IMR-90 (cell line): ENCODE data around the gene SLC46A3. TPM values are rescaled to one million over a fixed set of nuclear protein-coding genes. Genes with fewer than 3 reads are reported as not detected.

Source experiments
- ATAC-seq: fragments of 200-7000 bp; cut with Tn5 transposase; 2 replicates; pipeline ENCODE4 v1.9.1; 2020; ENCODE audit warnings: low read depth, mild to moderate bottlenecking, moderate library complexity
- BruUV-seq: library from RNA; stranded (reverse); fragments of 400-500 nt; replicated peaks from 2 replicates; lab custom pipeline; 2021; lab: Mats Ljungman, UMichigan
- CTCF ChIA-PET: fragments of 300-600 bp; formaldehyde crosslinking; extraction: SDS; loops from one replicate; lab custom pipeline; 2021; ENCODE audit warnings: antibody characterized with exemption; lab: Yijun Ruan, JAX
- POLR2A ChIA-PET: fragments of 300-600 bp; sonication (Branson Sonifier 250); formaldehyde crosslinking; loops from one replicate; lab custom pipeline; 2022; ENCODE audit warnings: antibody characterized with exemption; ENCODE audit not compliant: unreplicated experiment; lab: Charles Lee
- DNase-seq: peaks from one replicate; pipeline ENCODE4 v3.0.0; 2013
- H2AFZ ChIP-seq: replicated peaks from 2 replicates; pipeline ENCODE3; 2013; ENCODE audit warnings: low read length, mild to moderate bottlenecking; ENCODE audit not compliant: poor library complexity
- H2AK5ac ChIP-seq: 2 replicates; pipeline ENCODE4 v1.6.1; 2013; ENCODE audit warnings: low read depth, low read length, inconsistent platforms
- H2AK9ac ChIP-seq: replicated peaks from 2 replicates; pipeline ENCODE3; 2013; ENCODE audit warnings: mild to moderate bottlenecking, low read depth, low read length, moderate library complexity; ENCODE audit not compliant: poor library complexity
- H2BK120ac ChIP-seq: 2 replicates; pipeline ENCODE4 v1.6.1; 2013; ENCODE audit warnings: low read depth, low read length, inconsistent platforms
- H2BK15ac ChIP-seq: 3 replicates; pipeline ENCODE4 v1.6.1; 2013; ENCODE audit warnings: low read depth, low read length, inconsistent platforms
- H2BK20ac ChIP-seq: 2 replicates; pipeline ENCODE4 v1.6.1; 2013; ENCODE audit warnings: low read depth, mild to moderate bottlenecking, inconsistent platforms, low read length, moderate library complexity
- H2BK5ac ChIP-seq: 2 replicates; pipeline ENCODE4 v1.6.1; 2013; ENCODE audit warnings: mild to moderate bottlenecking, low read depth, low read length, inconsistent platforms; ENCODE audit not compliant: poor library complexity, severe bottlenecking
- H3K14ac ChIP-seq: replicated peaks from 2 replicates; pipeline ENCODE4 v1.6.1; 2013; ENCODE audit warnings: low read depth, low read length, inconsistent platforms
- H3K18ac ChIP-seq: 2 replicates; pipeline ENCODE4 v1.6.1; 2013; ENCODE audit warnings: low read depth, low read length, control low read depth
- H3K23ac ChIP-seq: 2 replicates; pipeline ENCODE4 v1.6.1; 2013; ENCODE audit warnings: low read depth, low read length, inconsistent platforms
- H3K27ac ChIP-seq: 2 replicates; pipeline ENCODE4 v1.5.1; 2013; ENCODE audit warnings: mild to moderate bottlenecking, control low read depth, low read length; ENCODE audit not compliant: insufficient read depth
- H3K27me3 ChIP-seq: 2 replicates; pipeline ENCODE4 v1.6.1; 2013; ENCODE audit warnings: low read length; ENCODE audit not compliant: control insufficient read depth, insufficient read depth
- H3K36me3 ChIP-seq: 2 replicates; pipeline ENCODE4 v1.6.1; 2013; ENCODE audit warnings: low read length, mixed read lengths; ENCODE audit not compliant: control insufficient read depth, insufficient read depth
- H3K4ac ChIP-seq: 2 replicates; pipeline ENCODE4 v1.6.1; 2013; ENCODE audit warnings: low read depth, low read length, inconsistent platforms
- H3K4me1 ChIP-seq: 2 replicates; pipeline ENCODE4 v1.6.1; 2013; ENCODE audit warnings: low read length, mixed read lengths; ENCODE audit not compliant: control insufficient read depth, insufficient read depth
- H3K4me2 ChIP-seq: 2 replicates; pipeline ENCODE4 v1.6.1; 2013; ENCODE audit warnings: low read depth, mild to moderate bottlenecking, control low read depth, low read length, moderate library complexity
- H3K4me3 ChIP-seq: 2 replicates; pipeline ENCODE4 v1.5.1; 2013; ENCODE audit warnings: low read depth, mild to moderate bottlenecking, control low read depth, low read length, moderate library complexity; ENCODE audit not compliant: insufficient read depth
- H3K56ac ChIP-seq: 2 replicates; pipeline ENCODE4 v1.6.1; 2013; ENCODE audit warnings: low read length, inconsistent platforms; ENCODE audit not compliant: insufficient read depth; ENCODE audit errors: extremely low read depth
- H3K79me1 ChIP-seq, 2 experiments: 2 replicates each; pipeline ENCODE4 v1.6.1; 2013; ENCODE audit warnings: low read length in 2 of 2, inconsistent platforms in 1 of 2, low read depth in 1 of 2
- H3K9ac ChIP-seq: 2 replicates; pipeline ENCODE4 v1.6.1; 2013; ENCODE audit warnings: low read depth, low read length, control low read depth
- H3K9me1 ChIP-seq: 2 replicates; pipeline ENCODE4 v1.6.1; 2013; ENCODE audit warnings: low read length, inconsistent platforms; ENCODE audit not compliant: insufficient read depth
- H3K9me3 ChIP-seq: 2 replicates; pipeline ENCODE4 v1.6.1; 2013; ENCODE audit warnings: low read length; ENCODE audit not compliant: control insufficient read depth, insufficient read depth
- H4K20me1 ChIP-seq: 2 replicates; pipeline ENCODE4 v1.6.1; 2013; ENCODE audit warnings: low read length, inconsistent platforms; ENCODE audit not compliant: insufficient read depth
- H4K5ac ChIP-seq: 2 replicates; pipeline ENCODE4 v1.6.1; 2013; ENCODE audit warnings: mild to moderate bottlenecking, low read depth, low read length, control low read depth
- H4K8ac ChIP-seq, 2 experiments: 2 replicates each; pipeline ENCODE4 v1.6.1; 2013; ENCODE audit warnings: low read depth in 2 of 2, low read length in 2 of 2, control low read depth in 1 of 2, inconsistent platforms in 1 of 2
- H4K91ac ChIP-seq: 2 replicates; pipeline ENCODE4 v1.6.1; 2013; ENCODE audit warnings: low read depth, low read length, inconsistent platforms; ENCODE audit not compliant: insufficient read depth
- BHLHE40 ChIP-seq: fragments of 150-350 bp; IDR thresholded peaks from 2 replicates; pipeline ENCODE4 v1.6.1; 2016; ENCODE audit warnings: mild to moderate bottlenecking, low read depth, low read length
- CEBPB ChIP-seq: IDR thresholded peaks from 2 replicates; pipeline ENCODE4 v1.6.1; 2012; ENCODE audit warnings: low read depth, low read length, improper control_type of control experiment
- CHD1 ChIP-seq: IDR thresholded peaks from 2 replicates; pipeline ENCODE4 v1.6.1; 2012; ENCODE audit warnings: low read depth, low read length, improper control_type of control experiment
- CTCF ChIP-seq: conservative IDR thresholded peaks from 2 replicates; pipeline ENCODE4 v1.5.1; 2012; ENCODE audit warnings: mild to moderate bottlenecking, low read depth, low read length, improper control_type of control experiment
- FOS ChIP-seq: fragments of 150-350 bp; IDR thresholded peaks from 2 replicates; pipeline ENCODE4 v1.6.1; 2016; ENCODE audit warnings: low read depth, low read length
- MAFK ChIP-seq: IDR thresholded peaks from 2 replicates; pipeline ENCODE4 v1.6.1; 2012; ENCODE audit warnings: low read depth, low read length, improper control_type of control experiment
- MXI1 ChIP-seq: IDR thresholded peaks from 2 replicates; pipeline ENCODE4 v1.6.1; 2012; ENCODE audit warnings: low read depth, mild to moderate bottlenecking, low read length, moderate library complexity, borderline replicate concordance
- NFE2L2 ChIP-seq: fragments of 150-350 bp; IDR thresholded peaks from 2 replicates; pipeline ENCODE4 v1.6.1; 2016; ENCODE audit warnings: low read depth, mild to moderate bottlenecking, low read length
- POLR2A ChIP-seq: IDR thresholded peaks from 2 replicates; pipeline ENCODE4 v1.6.1; 2012; ENCODE audit warnings: mild to moderate bottlenecking, low read depth, low read length
- RAD21 ChIP-seq: IDR thresholded peaks from 2 replicates; pipeline ENCODE4 v1.6.1; 2012; ENCODE audit warnings: low read length, improper control_type of control experiment
- RCOR1 ChIP-seq: IDR thresholded peaks from 2 replicates; pipeline ENCODE4 v1.6.1; 2012; ENCODE audit warnings: mild to moderate bottlenecking, low read length, improper control_type of control experiment; ENCODE audit not compliant: insufficient replicate concordance
- RFX5 ChIP-seq: IDR thresholded peaks from 2 replicates; pipeline ENCODE4 v1.8.0; 2012; ENCODE audit warnings: low read depth, mild to moderate bottlenecking, low read length, moderate library complexity
- SMC3 ChIP-seq: fragments of 150-350 bp; IDR thresholded peaks from 2 replicates; pipeline ENCODE4 v1.6.1; 2016; ENCODE audit warnings: low read depth, mild to moderate bottlenecking, antibody characterized with exemption, low read length, moderate library complexity
- WGBS, 2 experiments: methylation state at CpG; one replicate each; pipeline versions ENCODE4 v1.1.5 to v1.1.7; 2013; ENCODE audit warnings: missing lambda C conversion rate in 2 of 2; ENCODE audit not compliant: insufficient read length in 1 of 2; ENCODE audit errors: extremely low coverage in 2 of 2; 5-methylcytosine and 5-hydroxymethylcytosine counted together
- dilution Hi-C: fragments of 300-500 bp; cut with HindIII; formaldehyde crosslinking; loops from one replicate; pipeline ENCODE4 v1.14.3; 2018; ENCODE audit warnings: low sequenced_read_pairs; ENCODE audit not compliant: unreplicated experiment
- in situ Hi-C: fragments of 300-500 bp; cut with MboI; formaldehyde crosslinking; loops from 3 replicates; pipeline ENCODE4 v1.14.3; 2019; ENCODE audit warnings: low sequenced_read_pairs, inconsistent platforms, mixed read lengths
- intact Hi-C: fragments of 100-400 bp; cut with micrococcal nuclease; formaldehyde crosslinking; loops from 2 replicates; pipeline ENCODE4 v1.10.0; 2022
- polyA plus RNA-seq, 3 experiments: library from polyadenylated mRNA; depleted of rRNA; stranded (reverse); fragments of >200 nt; gene quantifications; 2 replicates each; pipeline ENCODE4 v1.2.3, GENCODE V29; 2012; ENCODE audit warnings: low replicate concordance in 1 of 3
- total RNA-seq: library from RNA; depleted of rRNA; stranded (reverse); fragments of >200 nt; gene quantifications from 2 replicates; pipeline ENCODE4 v1.2.3, GENCODE V29; 2012
- TF ChIP-seq, protein P1 (sequence below): fragments of 150-350 bp; IDR thresholded peaks from 2 replicates; pipeline ENCODE4 v1.6.1; 2017; ENCODE audit warnings: mild to moderate bottlenecking, antibody characterized with exemption, low read length, low read depth
- TF ChIP-seq, protein P2 (sequence below): fragments of 150-350 bp; IDR thresholded peaks from 2 replicates; pipeline ENCODE4 v1.6.1; 2016; ENCODE audit warnings: low read depth, mild to moderate bottlenecking, low read length, moderate library complexity, borderline replicate concordance

The SLC46A3 gene
- total and polyA plus RNA-seq, 2 of the 4 experiments (the other 2 are of a cell fraction) = 0.54 to 0.89 TPM

- Histone ChIP-seq H3K79me1 (no peaks in the 10 kb centered on the region), H3K36me3 (no peaks in the 10 kb centered on the region), H3K4me2 (no peak overlapping the region), H3K4me1 (peaks cover 3% of the 10 kb centered on the region; the same call in 1 of the 2 replicates), H3K9ac (no peak overlapping the region), H2BK20ac (no peak overlapping the region), H4K8ac (no peak overlapping the region), H3K23ac (no peak overlapping the region), H3K14ac (no peak overlapping the region), H4K91ac (no peak overlapping the region), H2AK9ac (no peak overlapping the region), H3K27ac (no peak overlapping the region), H3K4ac (no peak overlapping the region), H3K56ac (no peak overlapping the region), H4K5ac (no peak overlapping the region), H2AK5ac (0 out of 2 replicates have a peak overlapping the region, but pooled peaks have one; percentile 1), H3K18ac (0 out of 2 replicates have a peak overlapping the region, but pooled peaks have one; percentile 8), H3K27me3 (peaks cover under 1% of the 10 kb centered on the region; the same call in 1 of the 2 replicates), H2BK15ac (peak overlapping the region; percentile 36; the same call in 1 of the 3 replicates), H3K9me1 (no peaks in the 10 kb centered on the region), H3K4me3 (no peak overlapping the region), H2BK120ac (no peak overlapping the region; the same call in 1 of the 2 replicates), H2BK5ac (no peak overlapping the region), H2AFZ (no peak overlapping the region), H4K20me1 (no peaks in the 10 kb centered on the region), H3K9me3 (no peaks in the 10 kb centered on the region)
- intact Hi-C loops (no loop called here), in situ Hi-C loops (no loop called here), dilution Hi-C loops (no loop called here)
- DNase-seq (no peak), ATAC-seq (no peak)
- ChIA-PET CTCF (interaction anchor here (0.7 kb wide), 1 partner anchor 691 kb away, joined by 3 read pairs; no protein-coding TSS in a partner anchor), POLR2A (no interaction called here)
- TF ChIP-seq RCOR1 (no peak), CHD1 (no peak), CTCF (no peak), SMC3 (no peak), BHLHE40 (no peak), CEBPB (no peak), MAFK (no peak), FOS (no peak), RAD21 (no peak), POLR2A (no peak), NFE2L2 (no peak), RFX5 (no peak), MXI1 (no peak)
- TF ChIP-seq, protein P1, sequence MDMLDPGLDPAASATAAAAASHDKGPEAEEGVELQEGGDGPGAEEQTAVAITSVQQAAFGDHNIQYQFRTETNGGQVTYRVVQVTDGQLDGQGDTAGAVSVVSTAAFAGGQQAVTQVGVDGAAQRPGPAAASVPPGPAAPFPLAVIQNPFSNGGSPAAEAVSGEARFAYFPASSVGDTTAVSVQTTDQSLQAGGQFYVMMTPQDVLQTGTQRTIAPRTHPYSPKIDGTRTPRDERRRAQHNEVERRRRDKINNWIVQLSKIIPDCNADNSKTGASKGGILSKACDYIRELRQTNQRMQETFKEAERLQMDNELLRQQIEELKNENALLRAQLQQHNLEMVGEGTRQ = no peak
- TF ChIP-seq, protein P2, sequence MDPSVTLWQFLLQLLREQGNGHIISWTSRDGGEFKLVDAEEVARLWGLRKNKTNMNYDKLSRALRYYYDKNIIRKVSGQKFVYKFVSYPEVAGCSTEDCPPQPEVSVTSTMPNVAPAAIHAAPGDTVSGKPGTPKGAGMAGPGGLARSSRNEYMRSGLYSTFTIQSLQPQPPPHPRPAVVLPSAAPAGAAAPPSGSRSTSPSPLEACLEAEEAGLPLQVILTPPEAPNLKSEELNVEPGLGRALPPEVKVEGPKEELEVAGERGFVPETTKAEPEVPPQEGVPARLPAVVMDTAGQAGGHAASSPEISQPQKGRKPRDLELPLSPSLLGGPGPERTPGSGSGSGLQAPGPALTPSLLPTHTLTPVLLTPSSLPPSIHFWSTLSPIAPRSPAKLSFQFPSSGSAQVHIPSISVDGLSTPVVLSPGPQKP = no peak
- no TSS peak for BruUV-seq
- WGBS, 2 experiments = no CpG with 5 or more reads among the region's 4 CpGs
Observed at GRCh38 chr13:28743499-28744083, 24.8 kb upstream of the SLC46A3 start.
